CD4-positive, alpha-beta T cell treated with Interleukin-4 for 4 hours (primary cell): ENCODE results near the gene FAM20B.

ENCODE experiments used
- DNase-seq: peaks from one replicate; pipeline ENCODE4 v3.0.0-alpha.2; 2020

The FAM20B gene

GRCh38 chr1:179095924-179096323, 70.2 kb downstream of the FAM20B start:
- DNase-seq: no peak

- DNase-seq: no peak
Measured at GRCh38 chr1:179099891-179100290, 74.2 kb downstream of the FAM20B start.

- DNase-seq: no peak
Measured at GRCh38 chr1:179101566-179101965, 75.9 kb downstream of the FAM20B start.

GRCh38 chr1:179103999-179104398, 78.3 kb downstream of the FAM20B start:
- DNase-seq: no peak

DNA sequence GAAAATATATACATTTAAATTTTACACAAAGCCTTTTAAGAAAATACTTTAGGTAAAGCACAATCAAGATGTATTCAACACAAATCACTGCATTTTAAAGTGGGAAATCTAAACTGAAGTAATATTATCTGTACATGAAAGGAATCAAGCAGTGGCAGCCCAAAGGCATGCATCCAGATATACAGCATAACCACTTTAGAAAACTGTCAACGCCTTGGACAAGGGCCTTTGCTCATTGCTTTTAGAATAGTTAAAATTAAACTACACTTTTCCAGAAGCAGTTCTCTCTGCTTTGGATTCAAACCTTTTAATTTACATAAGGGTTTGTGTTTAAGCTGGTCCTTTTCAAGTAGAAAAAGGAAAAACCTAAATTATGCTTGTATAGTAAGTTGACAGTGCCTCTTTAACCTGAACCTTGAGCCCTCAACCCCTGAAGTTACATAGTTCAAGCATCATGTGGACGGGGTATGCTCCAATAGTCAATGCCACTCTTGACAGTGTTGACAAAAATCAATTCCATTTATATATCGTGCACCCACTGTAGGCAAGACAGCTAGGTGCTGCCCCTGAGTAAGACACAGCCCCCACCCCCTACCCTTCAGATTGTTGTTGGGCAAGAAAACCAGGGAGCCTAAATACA, 79.0 kb downstream of the FAM20B start:
- no peak for DNase-seq

DNA sequence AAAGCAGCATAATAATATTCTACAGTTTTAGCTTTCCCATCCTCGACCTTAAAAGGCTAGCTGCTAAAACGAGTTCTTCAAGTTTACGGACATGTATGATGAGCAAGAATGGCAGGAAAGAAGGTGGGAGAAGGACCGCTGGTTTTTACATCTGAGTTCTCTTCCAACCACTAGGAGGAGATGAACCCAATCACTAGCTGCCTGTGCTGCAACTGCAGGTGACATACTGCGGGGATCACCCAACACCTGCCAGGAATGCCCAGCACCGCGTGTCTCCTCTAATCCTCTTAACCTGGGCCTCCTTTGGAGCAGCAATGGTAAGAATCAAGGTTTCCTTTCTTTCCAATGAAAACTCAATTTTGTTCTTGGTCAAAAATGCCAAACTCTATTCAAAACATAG, 79.7 kb downstream of the FAM20B start:
- DNase-seq: no peak

- DNase-seq: no peak
Measured at GRCh38 chr1:179107706-179108629, 82.3 kb downstream of the FAM20B start.

DNA sequence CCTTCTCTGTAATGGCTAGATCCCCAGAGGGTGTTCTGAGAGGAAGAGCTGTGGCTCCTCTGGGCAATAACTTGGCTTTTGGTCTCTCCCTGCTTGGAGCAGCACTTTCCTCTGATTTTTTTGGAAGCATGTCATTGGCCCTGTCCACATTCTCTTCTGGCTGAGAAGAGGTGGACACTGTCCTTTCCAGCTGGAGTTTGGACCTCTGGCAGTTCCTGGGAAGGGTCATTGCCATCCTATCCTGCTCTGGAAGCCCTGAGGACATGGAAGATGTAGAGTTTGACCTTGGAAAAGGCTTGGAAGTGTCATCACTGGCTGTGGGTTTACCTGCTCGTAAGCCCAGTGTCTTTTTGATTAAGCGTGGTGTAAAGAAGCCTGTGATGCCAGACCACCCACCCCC, 83.0 kb downstream of the FAM20B start:
- no peak for DNase-seq

- no peak for DNase-seq
Measured at GRCh38 chr1:179115181-179115580, 89.5 kb downstream of the FAM20B start.

- DNase-seq: no peak
Measured at GRCh38 chr1:179119513-179119912, 93.8 kb downstream of the FAM20B start.

GRCh38 chr1:179120736-179121135, 95.0 kb downstream of the FAM20B start:
- DNase-seq: no peak

GRCh38 chr1:179121159-179121938, 95.7 kb downstream of the FAM20B start:
- DNase-seq: peak; percentile 52

GRCh38 chr1:179124873-179125272, 99.2 kb downstream of the FAM20B start:
- no peak for DNase-seq
